ENCODE results near the gene CYFIP1.

DNA sequence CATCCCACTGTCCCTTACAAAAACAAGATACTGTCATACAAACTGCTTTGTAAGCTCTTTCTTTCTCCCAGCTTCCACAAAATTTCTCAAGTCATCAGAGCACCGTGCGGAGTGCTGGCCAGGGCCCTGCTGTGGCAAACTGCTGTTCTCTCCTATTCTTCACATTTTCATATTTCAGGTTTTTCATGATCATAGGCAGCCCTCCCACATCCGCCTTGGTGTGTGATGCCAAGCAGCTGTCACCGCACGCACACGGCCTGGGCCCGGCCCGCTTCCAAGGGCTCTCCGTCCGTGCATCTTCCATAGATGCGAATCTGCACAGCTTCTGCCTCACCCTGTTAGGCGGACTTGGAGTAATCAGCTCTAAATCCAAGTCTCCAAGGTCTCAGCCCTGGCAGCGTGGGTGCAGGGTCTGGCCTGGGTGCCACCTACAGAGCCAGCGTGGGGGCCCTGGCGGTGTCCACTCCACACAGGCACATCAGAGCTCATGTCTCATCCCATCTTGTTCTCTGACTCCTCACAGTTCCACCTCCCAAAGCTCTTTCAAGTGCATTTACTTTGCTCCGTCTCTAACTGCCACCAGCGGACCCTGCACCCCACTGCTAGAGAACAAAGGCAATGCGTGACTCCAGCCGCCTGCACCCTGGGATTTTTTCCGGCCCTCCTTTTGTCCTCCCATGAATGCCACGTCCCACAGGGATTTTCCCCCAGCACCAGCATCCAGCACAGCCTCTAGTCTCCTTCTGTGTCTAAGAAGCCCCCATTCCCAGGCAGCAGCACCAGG, 27.2 kb downstream of the CYFIP1 start:
- TF ChIP-seq, protein P1, sequence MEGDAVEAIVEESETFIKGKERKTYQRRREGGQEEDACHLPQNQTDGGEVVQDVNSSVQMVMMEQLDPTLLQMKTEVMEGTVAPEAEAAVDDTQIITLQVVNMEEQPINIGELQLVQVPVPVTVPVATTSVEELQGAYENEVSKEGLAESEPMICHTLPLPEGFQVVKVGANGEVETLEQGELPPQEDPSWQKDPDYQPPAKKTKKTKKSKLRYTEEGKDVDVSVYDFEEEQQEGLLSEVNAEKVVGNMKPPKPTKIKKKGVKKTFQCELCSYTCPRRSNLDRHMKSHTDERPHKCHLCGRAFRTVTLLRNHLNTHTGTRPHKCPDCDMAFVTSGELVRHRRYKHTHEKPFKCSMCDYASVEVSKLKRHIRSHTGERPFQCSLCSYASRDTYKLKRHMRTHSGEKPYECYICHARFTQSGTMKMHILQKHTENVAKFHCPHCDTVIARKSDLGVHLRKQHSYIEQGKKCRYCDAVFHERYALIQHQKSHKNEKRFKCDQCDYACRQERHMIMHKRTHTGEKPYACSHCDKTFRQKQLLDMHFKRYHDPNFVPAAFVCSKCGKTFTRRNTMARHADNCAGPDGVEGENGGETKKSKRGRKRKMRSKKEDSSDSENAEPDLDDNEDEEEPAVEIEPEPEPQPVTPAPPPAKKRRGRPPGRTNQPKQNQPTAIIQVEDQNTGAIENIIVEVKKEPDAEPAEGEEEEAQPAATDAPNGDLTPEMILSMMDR (IDR thresholded peaks at IDR 0.05) = no peak
- no peak for TF ChIP-seq POLR2A (IDR thresholded peaks at IDR 0.05)
